DOHH2 (cell line): ENCODE measurements around the gene TBCD.

Experiments used
- H3F3A ChIP-seq: fragments of 200-600 bp; sonication (generic), shearing (Covaris generic); 2 replicates; pipeline ENCODE4 v1.6.0; 2016; ENCODE audit warnings: antibody characterized with exemption, mild to moderate bottlenecking; ENCODE audit not compliant: control insufficient read depth, insufficient read depth
- H3K27ac ChIP-seq: fragments of 200-600 bp; sonication (generic); 2 replicates; pipeline ENCODE4 v1.5.1; 2014; ENCODE audit warnings: low read depth, mild to moderate bottlenecking, low read length, moderate library complexity
- H3K27me3 ChIP-seq: fragments of 200-600 bp; sonication (generic); 2 replicates; pipeline ENCODE4 v1.6.1; 2014; ENCODE audit warnings: mild to moderate bottlenecking, low read length, mixed read lengths; ENCODE audit not compliant: control insufficient read depth
- H3K36me3 ChIP-seq: fragments of 200-600 bp; sonication (generic); 2 replicates; pipeline ENCODE4 v1.6.1; 2014; ENCODE audit warnings: mild to moderate bottlenecking, low read length, moderate library complexity, mixed read lengths; ENCODE audit not compliant: control insufficient read depth
- H3K4me1 ChIP-seq: fragments of 200-600 bp; sonication (generic); 2 replicates; pipeline ENCODE4 v1.6.1; 2014; ENCODE audit warnings: mild to moderate bottlenecking, low read length, mixed read lengths; ENCODE audit not compliant: control insufficient read depth
- H3K4me2 ChIP-seq: fragments of 200-600 bp; sonication (generic); 2 replicates; pipeline ENCODE4 v1.6.0; 2014; ENCODE audit warnings: mild to moderate bottlenecking, low read length, moderate library complexity
- H3K4me3 ChIP-seq: fragments of 200-600 bp; sonication (generic); 2 replicates; pipeline ENCODE4 v1.5.1; 2014; ENCODE audit warnings: mild to moderate bottlenecking, low read length, mixed read lengths
- H3K79me2 ChIP-seq: fragments of 200-600 bp; sonication (generic); 2 replicates; pipeline ENCODE4 v1.6.1; 2014; ENCODE audit warnings: mild to moderate bottlenecking, low read length, mixed read lengths; ENCODE audit not compliant: control insufficient read depth
- H3K9me2 ChIP-seq: fragments of 200-600 bp; sonication (generic); replicated peaks from 2 replicates; pipeline ENCODE4 v1.6.1; 2014; ENCODE audit warnings: mild to moderate bottlenecking, low read length, mixed read lengths; ENCODE audit not compliant: control insufficient read depth
- H3K9me3 ChIP-seq: fragments of 200-600 bp; sonication (generic); 2 replicates; pipeline ENCODE4 v1.6.1; 2014; ENCODE audit warnings: antibody characterized with exemption, low read length, mixed read lengths; ENCODE audit not compliant: control insufficient read depth, insufficient read depth
- H4K20me1 ChIP-seq: fragments of 200-600 bp; sonication (generic); 2 replicates; pipeline ENCODE4 v1.6.0; 2014; ENCODE audit warnings: low read depth, mild to moderate bottlenecking, antibody characterized with exemption, low read length, moderate library complexity; ENCODE audit not compliant: control insufficient read depth, insufficient read depth
- EZH2phosphoT487 ChIP-seq: fragments of 200-600 bp; sonication (generic); IDR thresholded peaks from 2 replicates; pipeline ENCODE4 v1.6.1; 2017; ENCODE audit warnings: borderline replicate concordance, mild to moderate bottlenecking, antibody characterized with exemption, low read length, moderate library complexity, mixed read lengths
- TF ChIP-seq, protein P1 (sequence below): fragments of 200-600 bp; sonication (generic); IDR thresholded peaks from one replicate; pipeline ENCODE4 v1.5.1; 2014; ENCODE audit warnings: antibody characterized with exemption, mild to moderate bottlenecking, low read depth, low read length; ENCODE audit not compliant: poor library complexity, severe bottlenecking

The TBCD gene

DNA sequence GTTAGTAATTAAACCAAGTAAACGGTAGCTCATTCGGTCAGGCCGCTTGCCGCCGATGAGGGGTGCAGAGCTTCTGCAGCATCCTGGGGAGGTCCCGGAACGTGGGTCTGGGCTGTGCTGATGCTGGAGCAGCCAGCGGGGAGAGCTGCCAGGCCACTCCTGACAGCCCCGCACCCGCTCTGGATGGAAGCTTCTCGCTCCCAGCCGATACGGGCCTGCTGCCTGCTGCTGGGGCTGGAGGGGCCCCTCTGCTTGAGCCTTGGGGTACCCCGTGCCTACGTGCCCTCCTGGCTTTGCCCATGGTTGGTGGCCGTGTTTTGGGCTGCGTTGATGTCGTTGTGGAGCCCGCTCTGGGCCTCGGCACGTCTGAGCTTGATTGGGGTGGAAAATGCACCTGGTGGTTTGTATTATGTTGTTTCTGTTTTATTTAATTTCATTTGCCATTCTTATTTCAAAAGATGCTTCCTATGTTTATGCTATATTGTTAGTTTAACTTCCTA lies 129.5 kb downstream of the TBCD start:
- no peaks in the 10 kb centered on the region for H3K27me3 ChIP-seq
- H3K36me3 ChIP-seq, result peaks cover 6% of the 10 kb centered on the region; the same call in 1 of the 2 replicates
- peaks cover 6% of the 10 kb centered on the region for H3F3A ChIP-seq
- H3K27ac ChIP-seq, result no peak overlapping the region
- TF ChIP-seq, protein P1, sequence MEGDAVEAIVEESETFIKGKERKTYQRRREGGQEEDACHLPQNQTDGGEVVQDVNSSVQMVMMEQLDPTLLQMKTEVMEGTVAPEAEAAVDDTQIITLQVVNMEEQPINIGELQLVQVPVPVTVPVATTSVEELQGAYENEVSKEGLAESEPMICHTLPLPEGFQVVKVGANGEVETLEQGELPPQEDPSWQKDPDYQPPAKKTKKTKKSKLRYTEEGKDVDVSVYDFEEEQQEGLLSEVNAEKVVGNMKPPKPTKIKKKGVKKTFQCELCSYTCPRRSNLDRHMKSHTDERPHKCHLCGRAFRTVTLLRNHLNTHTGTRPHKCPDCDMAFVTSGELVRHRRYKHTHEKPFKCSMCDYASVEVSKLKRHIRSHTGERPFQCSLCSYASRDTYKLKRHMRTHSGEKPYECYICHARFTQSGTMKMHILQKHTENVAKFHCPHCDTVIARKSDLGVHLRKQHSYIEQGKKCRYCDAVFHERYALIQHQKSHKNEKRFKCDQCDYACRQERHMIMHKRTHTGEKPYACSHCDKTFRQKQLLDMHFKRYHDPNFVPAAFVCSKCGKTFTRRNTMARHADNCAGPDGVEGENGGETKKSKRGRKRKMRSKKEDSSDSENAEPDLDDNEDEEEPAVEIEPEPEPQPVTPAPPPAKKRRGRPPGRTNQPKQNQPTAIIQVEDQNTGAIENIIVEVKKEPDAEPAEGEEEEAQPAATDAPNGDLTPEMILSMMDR, result no peak
- H3K9me3 ChIP-seq, result no peaks in the 10 kb centered on the region
- H3K79me2 ChIP-seq, result peaks cover 26% of the 10 kb centered on the region
- no peaks in the 10 kb centered on the region for H3K9me2 ChIP-seq
- H3K4me2 ChIP-seq, result no peak overlapping the region
- peaks cover 27% of the 10 kb centered on the region for H3K4me1 ChIP-seq
- no peak overlapping the region for H3K4me3 ChIP-seq
- no peaks in the 10 kb centered on the region for H4K20me1 ChIP-seq

DNA sequence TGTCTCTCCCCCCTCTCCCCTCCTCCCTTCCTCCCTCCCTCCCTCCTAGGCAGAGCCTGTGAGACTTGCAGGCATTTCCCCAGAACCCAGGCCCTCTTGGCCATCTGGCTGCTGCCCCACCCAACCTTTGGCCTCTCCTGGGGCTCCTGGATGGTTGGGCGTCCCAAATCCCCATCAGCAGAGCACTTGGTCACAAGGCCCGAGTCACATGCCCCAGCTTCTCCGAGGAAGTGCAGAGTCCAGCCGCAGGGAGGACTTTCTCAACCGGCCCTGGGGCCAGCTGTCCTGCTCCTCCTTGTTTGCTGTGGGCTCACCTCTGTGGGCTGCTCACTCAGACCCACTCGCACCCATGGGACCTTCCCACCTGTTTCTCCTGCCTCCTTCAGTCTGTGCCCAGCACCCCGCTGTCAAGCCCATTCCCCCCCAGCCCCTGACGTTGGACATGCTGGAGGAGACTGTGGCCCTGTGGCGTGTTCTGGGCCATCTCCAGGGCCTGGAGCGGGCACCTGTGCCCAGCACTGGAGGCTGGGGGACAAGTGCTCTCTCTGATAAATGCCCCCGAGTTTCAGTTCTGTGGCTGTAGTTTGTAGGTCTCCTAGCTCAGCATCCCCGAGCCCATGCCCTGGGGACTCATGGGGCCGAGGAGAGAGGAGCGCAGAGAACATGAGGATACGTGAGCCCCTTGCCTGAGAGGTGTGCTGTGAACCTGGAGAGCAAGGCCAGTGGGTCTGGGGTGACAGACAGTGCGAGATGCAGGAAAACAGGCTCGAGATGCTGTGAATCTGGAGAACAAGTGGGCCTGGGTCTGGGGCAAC lies 130.2 kb downstream of the TBCD start:
- no peaks in the 10 kb centered on the region for H3K9me2 ChIP-seq
- H3K4me2 ChIP-seq, result no peak overlapping the region
- H4K20me1 ChIP-seq, result no peaks in the 10 kb centered on the region
- H3K27me3 ChIP-seq, result no peaks in the 10 kb centered on the region
- no peak overlapping the region for H3K27ac ChIP-seq
- H3F3A ChIP-seq, result peaks cover 6% of the 10 kb centered on the region
- H3K36me3 ChIP-seq, result peaks cover 6% of the 10 kb centered on the region; the same call in 1 of the 2 replicates
- H3K79me2 ChIP-seq, result peaks cover 26% of the 10 kb centered on the region
- no peak overlapping the region for H3K4me3 ChIP-seq
- H3K9me3 ChIP-seq, result no peaks in the 10 kb centered on the region
- TF ChIP-seq, protein P1, result no peak
- TF ChIP-seq EZH2phosphoT487, result no peak
- H3K4me1 ChIP-seq, result peaks cover 27% of the 10 kb centered on the region

DNA sequence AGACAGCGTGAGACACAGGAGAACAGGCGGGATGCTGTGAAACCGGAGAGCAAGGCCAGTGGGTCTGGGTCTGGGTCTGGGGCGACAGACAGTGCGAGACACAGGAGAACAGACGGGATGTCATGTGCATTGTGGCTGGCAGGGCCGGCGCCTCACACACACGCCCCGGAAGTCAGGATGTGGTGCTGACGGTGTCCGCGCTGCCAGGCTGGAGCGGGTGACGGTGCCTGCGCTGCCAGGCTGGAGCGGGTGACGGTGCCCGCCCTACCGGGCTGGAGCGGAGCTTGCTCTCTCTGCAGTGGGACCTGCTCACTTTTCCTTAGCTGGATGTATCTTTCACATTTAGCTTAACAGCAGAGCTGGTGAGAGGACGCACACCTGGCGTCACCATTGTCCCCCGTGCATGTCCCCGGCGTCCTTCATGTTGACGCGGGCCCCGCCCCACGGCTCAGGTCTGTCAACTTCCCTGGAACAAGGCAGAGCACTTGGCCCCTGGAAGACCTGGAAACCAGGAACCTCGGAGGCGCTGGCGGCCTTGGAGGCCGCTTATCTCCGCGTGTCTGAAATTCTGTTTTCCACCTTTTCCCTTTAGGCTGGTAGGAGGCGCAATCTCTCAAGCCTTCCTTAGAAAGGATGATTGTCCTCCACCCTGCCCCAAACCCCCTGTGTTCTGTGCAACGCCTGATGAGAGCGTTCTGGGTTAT lies 131.0 kb downstream of the TBCD start:
- H4K20me1 ChIP-seq, result no peaks in the 10 kb centered on the region
- no peak overlapping the region for H3K4me2 ChIP-seq
- peaks cover 26% of the 10 kb centered on the region for H3K79me2 ChIP-seq
- H3F3A ChIP-seq, result peaks cover 6% of the 10 kb centered on the region
- no peak for TF ChIP-seq EZH2phosphoT487
- TF ChIP-seq, protein P1, result no peak
- peaks cover 27% of the 10 kb centered on the region for H3K4me1 ChIP-seq
- H3K27ac ChIP-seq, result no peak overlapping the region
- no peaks in the 10 kb centered on the region for H3K9me2 ChIP-seq
- H3K27me3 ChIP-seq, result no peaks in the 10 kb centered on the region
- no peaks in the 10 kb centered on the region for H3K9me3 ChIP-seq
- peaks cover 6% of the 10 kb centered on the region; the same call in 1 of the 2 replicates for H3K36me3 ChIP-seq
- no peak overlapping the region for H3K4me3 ChIP-seq
